Right ventricle myocardium inferior (tissue), 1 donor: ENCODE data around the gene CDH11. TPM values are rescaled to one million over a fixed set of nuclear protein-coding genes. Genes with fewer than 3 reads are reported as not detected.

Experiments used
- ATAC-seq: fragments of 200-7000 bp; cut with Tn5 transposase; one replicate; pipeline ENCODE4 v1.9.1; 2020; ENCODE audit warnings: mild to moderate bottlenecking, moderate library complexity
- DNase-seq: peaks from one replicate; pipeline ENCODE4 v3.0.0; 2021; ENCODE audit errors: missing footprints
- intact Hi-C: fragments of 100-400 bp; cut with DNase I; formaldehyde crosslinking; loops from one replicate; pipeline ENCODE4 v1.11.0; 2022
- total RNA-seq: library from RNA; stranded (reverse); fragmentation: NEBNext Ultra II Directional; extraction: Animal tissue kit (Norgen Biotek cat#: 25700); gene quantifications from one replicate; pipeline ENCODE4 v1.2.1, GENCODE V29; 2021
- donor health status: DM: no; HTN: yes; CAD: no; lungs with severe emphysema.

Gene CDH11
- total RNA-seq, 1 donor from 2014 or later = 8.8 TPM

- no peak for DNase-seq
- ATAC-seq = no peak
- intact Hi-C loops = no loop called here
Measured at GRCh38 chr16:65049679-65050078, 72.2 kb downstream of the CDH11 start.

DNA sequence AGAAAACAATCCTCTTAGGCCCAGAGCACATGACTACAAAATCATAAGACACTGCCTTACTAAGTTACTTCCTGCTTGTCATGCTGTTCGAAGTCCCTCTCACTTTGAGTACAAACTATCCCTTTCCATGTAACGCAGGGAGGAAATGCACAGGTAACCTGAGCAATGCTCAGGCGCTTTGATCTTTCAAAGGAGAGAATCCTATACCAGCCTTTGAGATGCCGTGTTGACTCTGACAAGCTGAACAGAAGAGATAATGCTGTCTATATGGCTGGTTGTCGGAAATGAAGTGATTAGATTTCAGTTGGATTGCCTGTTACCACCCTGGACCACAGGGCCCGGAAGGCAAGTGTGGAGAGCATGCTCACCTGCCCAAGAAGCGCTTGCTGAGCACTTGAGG lies 75.9 kb downstream of the CDH11 start:
- intact Hi-C loops = no loop called here

GRCh38 chr16:65044873-65045272 lies 77.0 kb downstream of the CDH11 start:
- ATAC-seq (no peak), DNase-seq (no peak)
- intact Hi-C loops = no loop called here

More for the DNA sequence above, 75.9 kb downstream of the CDH11 start:
- no peak for ATAC-seq
- DNase-seq = no peak

- DNase-seq = no peak
- no peak for ATAC-seq
- intact Hi-C loops = no loop called here
Measured at GRCh38 chr16:65044026-65044425, 77.8 kb downstream of the CDH11 start.

- ATAC-seq (no peak), DNase-seq (no peak)
- intact Hi-C loops = no loop called here
Measured at GRCh38 chr16:65042438-65043365, 79.2 kb downstream of the CDH11 start.

DNA sequence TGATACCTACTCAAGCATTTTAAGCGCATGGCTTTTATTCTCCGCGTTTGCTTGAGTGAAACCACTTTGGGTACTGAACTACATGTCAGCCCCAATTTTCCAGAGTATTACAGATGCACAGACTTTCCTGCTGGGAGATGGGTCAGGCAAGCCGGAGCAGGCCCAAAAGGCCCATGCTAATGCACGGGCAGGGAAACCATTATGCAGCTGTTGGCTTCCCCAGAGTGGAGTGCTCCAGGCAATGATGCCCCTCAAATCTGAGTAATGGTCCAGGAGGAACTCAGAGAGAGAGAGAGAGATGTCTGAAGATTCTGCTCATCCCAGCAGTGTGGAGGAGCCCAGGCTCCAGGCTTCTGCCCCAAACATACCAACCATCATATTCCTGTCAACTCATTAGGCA lies 80.2 kb downstream of the CDH11 start:
- DNase-seq = no peak
- ATAC-seq = no peak
- intact Hi-C loops = no loop called here

DNA sequence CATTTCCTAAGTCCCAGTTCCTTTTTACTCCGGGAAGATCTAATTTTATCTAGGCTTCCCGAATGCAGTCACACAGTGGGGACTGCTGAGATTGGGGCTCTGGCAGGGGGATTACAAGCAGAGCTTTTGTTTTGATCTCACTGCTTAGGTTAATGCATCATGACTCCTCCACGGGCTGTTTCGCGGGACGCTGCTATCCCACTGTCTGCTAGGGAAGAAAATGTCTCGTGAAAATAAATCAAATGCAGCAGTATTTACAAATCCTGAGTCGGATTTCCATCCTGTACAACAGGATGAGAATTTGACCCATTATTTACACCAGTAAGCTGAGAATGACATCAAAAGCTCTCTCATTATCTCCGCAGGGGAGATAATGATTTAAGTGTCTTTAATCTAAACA lies 83.8 kb downstream of the CDH11 start:
- intact Hi-C loops = no loop called here
- ATAC-seq = no peak

DNA sequence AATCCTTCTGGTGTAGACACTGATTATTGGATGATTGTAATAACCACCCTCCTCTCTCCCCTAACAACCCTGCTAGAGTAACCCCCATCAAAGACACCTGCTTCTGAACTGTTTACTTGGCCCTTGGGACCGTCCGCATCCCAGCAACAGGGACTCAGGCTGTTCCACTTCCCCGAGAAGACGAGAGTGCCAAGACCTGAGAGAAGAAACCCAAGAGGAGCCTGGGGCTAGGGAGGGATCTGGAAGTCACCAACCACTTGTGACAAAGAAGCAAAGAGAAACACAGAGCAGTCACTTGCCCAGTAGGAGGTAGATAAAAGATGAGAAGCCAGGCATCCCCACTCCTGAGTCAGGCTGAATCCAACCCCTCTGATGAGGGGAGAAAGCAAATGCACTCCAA lies 84.3 kb downstream of the CDH11 start:
- DNase-seq (no peak), ATAC-seq (no peak)
- intact Hi-C loops = no loop called here

More for the DNA sequence above, 83.8 kb downstream of the CDH11 start:
- DNase-seq = no peak

- no peak for DNase-seq
- no peak for ATAC-seq
- intact Hi-C loops = no loop called here
Measured at GRCh38 chr16:65034915-65035314, 86.9 kb downstream of the CDH11 start.

DNA sequence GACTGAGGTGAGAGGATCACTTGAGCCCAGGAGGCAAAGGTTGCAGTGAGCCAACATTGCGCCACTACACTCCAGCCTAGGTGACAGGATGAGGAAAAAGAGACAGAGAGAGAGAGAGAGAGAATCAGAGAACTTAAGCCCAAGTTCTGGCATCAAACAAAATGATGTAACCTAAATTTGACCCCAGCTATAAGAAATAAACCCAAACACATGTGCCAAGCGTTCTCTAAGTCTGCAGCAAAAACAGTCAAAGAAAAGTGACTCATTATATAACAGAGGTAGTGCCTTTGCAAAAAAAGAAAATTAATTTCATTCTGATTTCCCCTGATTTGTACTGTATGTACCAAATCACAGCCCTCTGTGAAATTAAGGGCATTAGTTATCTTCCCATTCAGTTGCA lies 89.5 kb downstream of the CDH11 start:
- intact Hi-C loops = no loop called here
- DNase-seq = no peak
- no peak for ATAC-seq

- no peak for ATAC-seq
- no peak for DNase-seq
- intact Hi-C loops = loop anchor here (1.0 kb wide), 1 partner anchor 47 kb away; no protein-coding TSS in a partner anchor
Measured at GRCh38 chr16:65024767-65025178, 97.1 kb downstream of the CDH11 start.

- ATAC-seq = no peak
- no peak for DNase-seq
- intact Hi-C loops = loop anchor here (1.0 kb wide), 1 partner anchor 47 kb away; no protein-coding TSS in a partner anchor
Measured at GRCh38 chr16:65023802-65024201, 98.1 kb downstream of the CDH11 start.

DNA sequence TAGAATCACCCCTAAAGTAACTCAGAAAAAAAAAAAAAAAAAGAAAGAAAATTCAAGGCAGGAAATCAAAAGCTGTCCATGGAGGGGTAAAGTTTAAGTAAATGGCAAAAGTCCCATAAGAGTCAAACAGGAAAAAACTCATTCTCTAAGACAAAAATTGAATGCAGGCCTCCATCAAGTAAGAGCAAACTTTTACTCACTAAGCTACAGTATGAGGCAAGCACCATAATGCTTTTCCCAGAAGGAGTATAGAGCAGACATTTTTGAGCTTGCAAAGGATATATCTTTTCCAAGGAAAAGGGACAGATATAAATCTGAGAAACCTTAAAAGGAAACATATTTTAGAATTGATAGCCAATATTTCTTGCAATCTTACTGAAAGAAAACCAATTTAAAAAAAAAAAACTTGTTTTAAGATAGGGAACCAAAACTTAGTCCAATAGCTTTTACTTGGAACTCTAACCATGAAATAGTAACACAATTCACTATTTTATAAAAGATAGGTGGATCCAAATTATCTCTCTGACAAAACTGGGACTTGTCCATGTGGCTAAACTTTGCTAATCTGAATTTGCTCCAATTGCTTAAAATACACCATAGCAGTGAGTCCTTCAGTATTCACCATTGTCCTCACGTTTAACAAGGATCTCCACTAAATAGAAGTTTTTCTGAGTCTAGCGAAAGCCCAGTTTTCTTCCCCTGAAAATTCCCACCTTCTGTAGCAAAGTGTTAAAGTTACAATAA lies 99.8 kb downstream of the CDH11 start:
- ATAC-seq (no peak), DNase-seq (no peak)
- intact Hi-C loops = no loop called here

DNA sequence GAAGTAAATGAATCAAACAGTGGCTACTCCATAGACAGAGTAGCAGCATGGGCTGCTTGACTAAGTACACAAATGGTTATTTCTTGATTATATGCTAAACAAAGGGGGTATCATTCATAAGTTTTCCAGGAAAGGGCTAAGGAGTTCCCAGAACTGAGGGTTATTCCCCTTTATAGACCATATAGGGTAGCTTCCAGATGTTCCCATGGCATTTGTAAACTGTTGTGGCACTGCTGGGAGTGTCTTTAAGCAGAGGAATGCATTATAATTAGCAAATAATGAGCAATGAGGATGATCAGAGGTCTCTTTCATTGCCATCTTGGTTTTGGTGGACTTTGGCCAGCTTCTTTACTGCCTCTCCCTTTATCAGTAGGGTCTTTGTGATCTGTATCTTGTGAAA lies 105.1 kb downstream of the CDH11 start:
- no peak for DNase-seq
- no peak for ATAC-seq
- intact Hi-C loops = no loop called here

DNA sequence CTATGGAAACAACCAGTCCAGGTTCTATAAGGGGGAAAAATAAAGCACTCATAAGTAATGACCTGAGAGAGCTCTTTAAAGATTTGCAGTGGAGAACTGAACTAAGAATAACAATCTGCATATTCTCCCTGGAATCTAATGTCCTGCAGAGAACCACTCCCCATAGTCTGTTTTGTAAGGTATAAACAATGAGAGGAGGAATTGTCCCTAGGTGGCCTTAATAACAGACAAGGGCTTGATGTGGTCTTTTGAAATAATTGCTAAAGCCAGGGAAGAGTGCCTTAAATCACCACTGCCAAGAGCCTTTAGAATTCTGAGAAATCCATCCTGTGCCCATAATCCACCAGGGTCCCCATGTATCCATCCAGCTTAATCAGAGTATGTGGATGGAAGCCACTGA lies 106.3 kb downstream of the CDH11 start:
- intact Hi-C loops = no loop called here
- DNase-seq (no peak), ATAC-seq (no peak)

DNA sequence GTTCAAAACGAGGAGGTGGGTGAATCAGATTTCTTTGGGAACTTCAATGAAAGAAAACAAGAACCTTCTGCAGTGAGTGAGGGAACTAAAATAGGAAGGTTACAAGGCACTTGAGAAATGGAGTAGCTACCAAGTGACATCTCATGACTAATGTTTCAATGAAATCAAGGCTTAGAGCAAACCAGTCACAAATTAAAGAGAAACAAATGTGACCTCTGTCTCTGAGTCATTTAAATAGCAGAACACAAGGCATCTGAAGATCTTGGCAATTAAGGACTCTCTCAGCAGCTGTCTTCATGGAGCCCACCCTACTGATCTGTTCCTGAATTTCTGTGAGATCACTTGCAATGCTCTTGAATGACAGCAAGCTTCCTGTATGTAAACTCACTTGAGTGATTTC lies 109.5 kb downstream of the CDH11 start:
- no peak for DNase-seq
- ATAC-seq = no peak
- intact Hi-C loops = no loop called here

- DNase-seq = no peak
- no peak for ATAC-seq
- intact Hi-C loops = no loop called here
Measured at GRCh38 chr16:65010125-65010524, 111.7 kb downstream of the CDH11 start.

DNA sequence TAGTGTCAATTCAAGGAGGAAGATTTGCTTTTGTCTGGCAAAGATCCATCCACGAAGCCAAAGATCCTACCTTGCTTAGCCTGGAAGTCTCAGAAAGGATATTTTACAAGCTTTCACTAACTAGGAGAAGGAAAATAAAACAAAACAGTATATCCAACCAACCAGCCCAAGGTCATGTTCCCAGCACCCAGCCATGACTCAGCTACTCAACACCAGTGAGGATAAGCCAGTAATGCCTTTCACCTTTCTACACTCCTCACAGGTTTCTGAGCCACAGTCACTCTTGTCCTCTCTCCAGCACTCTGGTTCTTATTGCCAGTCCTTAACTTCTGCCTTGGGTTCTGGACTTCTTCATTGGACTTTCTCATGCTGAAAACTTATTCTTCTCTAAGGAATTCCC lies 116.2 kb downstream of the CDH11 start:
- no peak for DNase-seq
- ATAC-seq = no peak

DNA sequence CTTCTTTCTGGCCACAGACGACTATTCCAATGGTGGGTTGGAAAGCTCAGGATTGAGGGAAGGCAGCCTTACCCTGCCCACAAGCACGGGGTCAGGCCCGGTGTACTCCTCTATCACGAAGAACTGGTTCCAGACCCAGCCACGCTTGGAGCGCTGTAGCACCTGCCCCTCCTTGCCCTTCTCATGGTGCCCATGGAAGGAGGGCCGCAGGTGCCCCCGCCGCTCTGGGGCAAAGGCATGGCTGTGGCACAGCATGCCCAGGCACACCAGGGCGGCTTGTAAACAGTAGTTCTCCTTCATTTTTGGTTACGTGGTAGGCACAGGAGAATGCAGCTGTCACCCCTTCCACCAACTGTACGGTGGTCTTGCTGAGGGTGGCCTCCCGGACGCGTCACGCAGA lies 117.3 kb downstream of the CDH11 start:
- intact Hi-C loops = no loop called here
- ATAC-seq (no peak), DNase-seq (no peak)

More for the DNA sequence above, 116.2 kb downstream of the CDH11 start:
- intact Hi-C loops = no loop called here

- no peak for DNase-seq
- ATAC-seq = no peak
- intact Hi-C loops = no loop called here
Measured at GRCh38 chr16:65003621-65004020, 118.2 kb downstream of the CDH11 start.
